H1 (cell line): ENCODE measurements around the gene HTR4. TPM values are rescaled to one million over a fixed set of nuclear protein-coding genes. Genes with fewer than 3 reads are reported as not detected.

Source experiments
- CTCF ChIA-PET: fragments of 300-600 bp; sonication (Branson Sonifier 250); formaldehyde crosslinking; loops from one replicate; lab custom pipeline; 2021; ENCODE audit not compliant: partially characterized antibody; lab: Charles Lee
- POLR2A ChIA-PET: fragments of 300-600 bp; sonication (Branson Sonifier 250); formaldehyde crosslinking; loops from one replicate; lab custom pipeline; 2021; ENCODE audit warnings: inconsistent platforms; ENCODE audit not compliant: partially characterized antibody; lab: Charles Lee
- DNase-seq, 2 experiments: peaks; one replicate each; pipeline versions ENCODE4 v3.0.0 to v3.0.0-alpha.2; 2010 to 2022; ENCODE audit warnings: low spot score in 2 of 2, low read depth in 1 of 2, mixed read lengths in 1 of 2
- FAIRE-seq: peaks from 2 replicates; lab custom pipeline; 2011; peaks lifted over from hg19 to GRCh38; lab: Jason Lieb, UNC
- H2AFZ ChIP-seq: 2 replicates; pipeline ENCODE4 v1.8.1; 2012; ENCODE audit warnings: low read length, inconsistent platforms
- H2AK5ac ChIP-seq: 2 replicates; pipeline ENCODE4 v1.6.1; 2013; ENCODE audit warnings: low read depth, low read length
- H2BK120ac ChIP-seq: replicated peaks from 2 replicates; pipeline ENCODE3; 2013; ENCODE audit warnings: low read depth, low read length, inconsistent platforms
- H2BK12ac ChIP-seq: 2 replicates; pipeline ENCODE4 v1.6.1; 2013; ENCODE audit warnings: low read depth, low read length
- H2BK15ac ChIP-seq: 2 replicates; pipeline ENCODE4 v1.6.1; 2013; ENCODE audit warnings: low read length
- H2BK20ac ChIP-seq: 2 replicates; pipeline ENCODE4 v1.6.1; 2013; ENCODE audit warnings: low read length
- H2BK5ac ChIP-seq: 2 replicates; pipeline ENCODE4 v1.6.1; 2013; ENCODE audit warnings: low read depth, low read length
- H3K14ac ChIP-seq: 2 replicates; pipeline ENCODE4 v1.6.1; 2013; ENCODE audit warnings: inconsistent platforms; ENCODE audit not compliant: insufficient read length
- H3K18ac ChIP-seq: 2 replicates; pipeline ENCODE4 v1.6.1; 2013; ENCODE audit warnings: low read length; ENCODE audit errors: extremely low read depth
- H3K23ac ChIP-seq: 2 replicates; pipeline ENCODE4 v1.6.1; 2013; ENCODE audit warnings: inconsistent platforms; ENCODE audit not compliant: insufficient read length
- H3K23me2 ChIP-seq: 2 replicates; pipeline ENCODE4 v1.6.1; 2013; ENCODE audit warnings: low read depth, low read length
- H3K27ac ChIP-seq: 2 replicates; pipeline ENCODE4 v1.6.1; 2011; ENCODE audit warnings: low read depth, low read length, inconsistent platforms
- H3K27me3 ChIP-seq, 4 experiments: replicated peaks in 1 of 4; 1 replicate in 1 of 4; 2 replicates in 3 of 4; pipeline versions ENCODE4 v1.6.1 to v1.8.1; 2011 to 2013; ENCODE audit warnings: low read length in 3 of 4, mild to moderate bottlenecking in 3 of 4, inconsistent platforms in 2 of 4, mixed read lengths in 2 of 4, moderate library complexity in 1 of 4; ENCODE audit not compliant: control insufficient read depth in 3 of 4, insufficient read depth in 3 of 4; ENCODE audit errors: extremely low read depth in 1 of 4
- H3K36me3 ChIP-seq, 4 experiments: 2 replicates each; pipeline versions ENCODE4 v1.6.1 to v1.8.1; 2011 to 2013; ENCODE audit warnings: mild to moderate bottlenecking in 4 of 4, low read length in 3 of 4, moderate library complexity in 2 of 4, control low read depth in 1 of 4, inconsistent platforms in 1 of 4; ENCODE audit not compliant: insufficient read depth in 4 of 4, control insufficient read depth in 2 of 4
- H3K4ac ChIP-seq: replicated peaks from 2 replicates; pipeline ENCODE3; 2013; ENCODE audit warnings: low read length, low read depth, mixed read lengths, inconsistent platforms; ENCODE audit not compliant: insufficient read length
- H3K4me1 ChIP-seq, 4 experiments: replicated peaks in 1 of 4; 1 replicate in 1 of 4; 2 replicates in 3 of 4; pipeline versions ENCODE4 v1.6.1 to v1.8.1; 2011 to 2013; ENCODE audit warnings: low read length in 3 of 4, inconsistent platforms in 2 of 4, mixed read lengths in 1 of 4; ENCODE audit not compliant: insufficient read depth in 4 of 4, control insufficient read depth in 3 of 4
- H3K4me2 ChIP-seq, 2 experiments: 2 replicates each; pipeline versions ENCODE4 v1.6.1 to v1.8.1; 2011 to 2013; ENCODE audit warnings: low read depth in 2 of 2, low read length in 2 of 2, control low read depth in 1 of 2, inconsistent platforms in 1 of 2, mild to moderate bottlenecking in 1 of 2; ENCODE audit not compliant: insufficient read depth in 1 of 2
- H3K4me3 ChIP-seq, 4 experiments: fragments of 200-600, 300-600 bp in 1 of 4; sonication (generic), shearing (Covaris generic), sonication (Bioruptor Twin) in 1 of 4; 2 replicates each; pipeline versions ENCODE4 v1.5.1 to v1.8.1; 2011 to 2016; ENCODE audit warnings: low read length in 4 of 4, low read depth in 3 of 4, control low read depth in 2 of 4, inconsistent platforms in 2 of 4, mild to moderate bottlenecking in 2 of 4, mixed read lengths in 1 of 4, moderate library complexity in 1 of 4; ENCODE audit not compliant: insufficient read depth in 2 of 4; ENCODE audit errors: extremely low read depth in 1 of 4
- H3K56ac ChIP-seq: replicated peaks from 2 replicates; pipeline ENCODE3; 2013; ENCODE audit warnings: low read depth, mild to moderate bottlenecking, mixed read lengths, low read length, inconsistent platforms; ENCODE audit not compliant: insufficient read length
- H3K79me1 ChIP-seq: 2 replicates; pipeline ENCODE4 v1.6.1; 2013; ENCODE audit warnings: low read depth, low read length, control low read depth
- H3K79me2 ChIP-seq, 2 experiments: 2 replicates each; pipeline versions ENCODE4 v1.6.1 to v1.8.1; 2012 to 2013; ENCODE audit warnings: low read length in 2 of 2, mild to moderate bottlenecking in 2 of 2, inconsistent platforms in 1 of 2; ENCODE audit not compliant: insufficient read depth in 2 of 2, control insufficient read depth in 1 of 2
- H3K9ac ChIP-seq, 4 experiments: replicated peaks in 1 of 4; 1 replicate in 1 of 4; 2 replicates in 3 of 4; pipeline versions ENCODE4 v1.6.1 to v1.8.1; 2011 to 2013; ENCODE audit warnings: low read depth in 3 of 4, low read length in 3 of 4, control low read depth in 2 of 4, mild to moderate bottlenecking in 2 of 4, moderate library complexity in 2 of 4, inconsistent platforms in 1 of 4; ENCODE audit errors: extremely low read depth in 1 of 4
- H3K9me3 ChIP-seq, 2 experiments: 2 replicates each; pipeline versions ENCODE4 v1.6.1 to v1.8.1; 2012 to 2013; ENCODE audit warnings: mild to moderate bottlenecking in 2 of 2, moderate library complexity in 2 of 2, control low read depth in 1 of 2, inconsistent platforms in 1 of 2, low read depth in 1 of 2, low read length in 1 of 2, mixed read lengths in 1 of 2; ENCODE audit not compliant: insufficient read depth in 2 of 2
- H4K20me1 ChIP-seq, 2 experiments: replicated peaks in 1 of 2; 2 replicates each; pipeline versions ENCODE3 to v1.8.1; 2011 to 2013; ENCODE audit warnings: inconsistent platforms in 2 of 2, low read length in 2 of 2, mild to moderate bottlenecking in 1 of 2; ENCODE audit not compliant: insufficient read depth in 2 of 2, control insufficient read depth in 1 of 2
- H4K5ac ChIP-seq: 2 replicates; pipeline ENCODE4 v1.6.1; 2013; ENCODE audit warnings: low read length, low read depth, mixed read lengths, inconsistent platforms; ENCODE audit not compliant: insufficient read length
- H4K8ac ChIP-seq: 2 replicates; pipeline ENCODE4 v1.8.0; 2013; ENCODE audit warnings: mild to moderate bottlenecking, moderate library complexity, low read length, inconsistent platforms; ENCODE audit not compliant: insufficient read depth; ENCODE audit errors: extremely low read depth
- H4K91ac ChIP-seq: replicated peaks from 2 replicates; pipeline ENCODE3; 2013; ENCODE audit warnings: low read length, mixed read lengths, inconsistent platforms; ENCODE audit not compliant: insufficient read length
- CBX5 ChIP-seq: fragments of 300-800, 300-1000 bp; sonication (generic); IDR thresholded peaks from 2 replicates; pipeline ENCODE4 v1.7.1; 2016; ENCODE audit warnings: antibody characterized with exemption, low read length, low read depth
- E2F6 ChIP-seq: IDR thresholded peaks from 2 replicates; pipeline ENCODE4 v1.6.1; 2012; ENCODE audit warnings: inconsistent platforms
- SRF ChIP-seq: IDR thresholded peaks from 2 replicates; pipeline ENCODE4 v1.6.1; 2011; ENCODE audit warnings: mild to moderate bottlenecking, low read depth, low read length, moderate library complexity
- SUZ12 ChIP-seq: fragments of 200-600 bp; sonication (generic); IDR thresholded peaks from 2 replicates; pipeline ENCODE4 v1.6.1; 2012; ENCODE audit warnings: mild to moderate bottlenecking, inconsistent platforms, low read length, moderate library complexity, mixed read lengths
- WGBS, 2 experiments: shearing (Covaris generic) in 1 of 2; methylation state at CpG; one replicate each; pipeline versions ENCODE4 v1.1.6 to v1.1.7; 2013 to 2015; ENCODE audit warnings: low lambda C conversion rate in 2 of 2, mixed read lengths in 2 of 2, inconsistent platforms in 1 of 2, low coverage in 1 of 2, missing lambda C conversion rate in 1 of 2; ENCODE audit not compliant: insufficient replicate concordance in 2 of 2, insufficient coverage in 1 of 2, insufficient read length in 1 of 2; ENCODE audit errors: extremely low coverage in 1 of 2, missing lambda C conversion rate in 1 of 2; 5-methylcytosine and 5-hydroxymethylcytosine counted together
- polyA plus RNA-seq, 7 experiments: library from polyadenylated mRNA; depleted of rRNA in 3 of 7; stranded (reverse) in 5 of 7; unstranded in 2 of 7; fragments of >200 nt in 5 of 7; fragments of 200-250 nt in 2 of 7; gene quantifications; 1 replicate in 5 of 7; 2 replicates in 1 of 7; 4 replicates in 1 of 7; pipeline versions ENCODE4 v1.2.1 to v1.2.3, GENCODE V29; 2011 to 2013; ENCODE audit warnings: missing spikeins in 2 of 7, mixed read lengths in 2 of 7
- total RNA-seq: library from RNA; stranded (reverse); fragmentation: NEBNext Ultra II Directional; extraction: Animal tissue kit (Norgen Biotek cat#: 25700); gene quantifications from 2 replicates; pipeline ENCODE4 v1.2.1, GENCODE V29; 2021

Gene HTR4
- total and polyA plus RNA-seq, 2 of the 8 experiments (the other 6 are each of a cell fraction or from before 2014, with no cell fraction given), result not detected

DNA sequence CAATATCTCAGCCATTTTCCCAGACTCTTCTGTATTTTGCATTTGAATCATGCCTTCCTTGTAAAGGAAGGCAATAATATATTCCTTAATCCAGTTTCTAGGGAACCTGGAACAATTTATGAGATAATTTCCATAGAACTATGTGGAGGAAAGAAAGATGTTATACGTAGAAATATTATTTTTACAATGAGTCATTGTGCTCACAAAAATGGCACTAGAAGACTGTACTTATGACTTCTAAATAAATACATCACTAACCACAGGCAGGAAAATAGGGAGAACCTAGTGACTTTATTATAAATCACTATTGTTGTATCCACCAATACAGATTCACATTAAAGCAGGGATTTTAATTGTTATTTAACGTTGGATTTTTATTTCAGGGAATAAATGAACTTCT, 182.9 kb downstream of the HTR4 start:
- H4K8ac ChIP-seq, result no peak overlapping the region
- WGBS, 2 experiments, result 93% methylated on average over 2 of the region's 2 CpGs; no CpG with 5 or more reads in 1 of the 2 experiments
- no peaks in the 10 kb centered on the region for H3K27me3 ChIP-seq
- no peak for DNase-seq
- H3K79me2 ChIP-seq, result no peaks in the 10 kb centered on the region
- H3K18ac ChIP-seq, result no peak overlapping the region
- no peak overlapping the region for H3K4me3 ChIP-seq
- H2BK20ac ChIP-seq, result no peak overlapping the region
- FAIRE-seq, result no peak
- no peak overlapping the region for H2AFZ ChIP-seq
- H3K23ac ChIP-seq, result no peak overlapping the region
- no peak overlapping the region for H3K4ac ChIP-seq
- H3K14ac ChIP-seq, result no peak overlapping the region
- H2BK5ac ChIP-seq, result no peak overlapping the region
- no peak overlapping the region for H4K91ac ChIP-seq
- no peak overlapping the region for H3K9ac ChIP-seq
- H4K5ac ChIP-seq, result no peak overlapping the region
- H3K4me2 ChIP-seq, result no peak overlapping the region
- no peaks in the 10 kb centered on the region for H3K23me2 ChIP-seq
- no peak overlapping the region for H3K27ac ChIP-seq
- ChIA-PET POLR2A (no interaction called here), CTCF (interaction anchor here (3.7 kb wide), 1 partner anchor 11 kb away, joined by 28 read pairs; no protein-coding TSS in a partner anchor)
- H3K9me3 ChIP-seq, result no peaks in the 10 kb centered on the region
- no peak overlapping the region for H2BK12ac ChIP-seq
- no peak overlapping the region for H2BK120ac ChIP-seq
- H3K4me1 ChIP-seq, result no peaks in the 10 kb centered on the region
- TF ChIP-seq SUZ12 (no peak), CBX5 (no peak), SRF (no peak), E2F6 (no peak)
- no peaks in the 10 kb centered on the region for H3K36me3 ChIP-seq
- H4K20me1 ChIP-seq, result no peaks in the 10 kb centered on the region
- H3K56ac ChIP-seq, result no peak overlapping the region
- no peaks in the 10 kb centered on the region for H3K79me1 ChIP-seq
- H2AK5ac ChIP-seq, result no peak overlapping the region
- no peak overlapping the region for H2BK15ac ChIP-seq
